HEK293 (cell line): ENCODE measurements around the gene CEP63.

Experiments
- CTCF ChIP-seq: fragments of 450-650 bp; formaldehyde crosslinking; IDR thresholded peaks from 2 replicates; pipeline ENCODE4 v1.5.1; 2016; ENCODE audit warnings: missing biosample characterization, missing genetic modification characterization
- HIC1 ChIP-seq: fragments of 450-650 bp; formaldehyde crosslinking; IDR thresholded peaks from 2 replicates; pipeline ENCODE4 v1.5.1; 2016; ENCODE audit warnings: missing biosample characterization, missing genetic modification characterization
- MEIS1 ChIP-seq: sonication (generic); formaldehyde crosslinking; IDR thresholded peaks from 2 replicates; pipeline ENCODE4 v1.8.1; 2022; ENCODE audit warnings: missing genetic modification reagents, mild to moderate bottlenecking, borderline replicate concordance
- REST ChIP-seq: fragments of 450-650 bp; formaldehyde crosslinking; IDR thresholded peaks from 2 replicates; pipeline ENCODE4 v1.5.1; 2016; ENCODE audit warnings: missing biosample characterization, missing genetic modification characterization
- ZNF785 ChIP-seq: fragments of 450-650 bp; formaldehyde crosslinking; IDR thresholded peaks from 2 replicates; pipeline ENCODE4 v1.5.1; 2016; ENCODE audit warnings: missing biosample characterization, missing genetic modification characterization

GRCh38 chr3:134476306-134476705 lies 9.6 kb upstream of the CEP63 start:
- TF ChIP-seq CTCF (tag by site-specific recombination): no peak
- TF ChIP-seq MEIS1 (CRISPR knock-in tag): no peak
- TF ChIP-seq ZNF785 (tag by site-specific recombination): no peak
- no peak for TF ChIP-seq HIC1 (tag by site-specific recombination)
- no peak for TF ChIP-seq REST (tag by site-specific recombination)
